OCI-LY7 (cell line): ENCODE results near the gene RASSF4. TPM values are rescaled to one million over a fixed set of nuclear protein-coding genes. Genes with fewer than 3 reads are reported as not detected.

Experiments used
- BruUV-seq: library from RNA; stranded (reverse); fragments of 400-500 nt; replicated peaks from 2 replicates; lab custom pipeline; 2021; lab: Mats Ljungman, UMichigan
- CTCF ChIA-PET: fragments of 300-600 bp; sonication (Branson Sonifier 250); formaldehyde crosslinking; loops from one replicate; lab custom pipeline; 2022; ENCODE audit warnings: antibody characterized with exemption; ENCODE audit not compliant: unreplicated experiment; lab: Charles Lee
- POLR2A ChIA-PET: fragments of 300-600 bp; sonication (Branson Sonifier 250); formaldehyde crosslinking; loops from one replicate; lab custom pipeline; 2022; ENCODE audit warnings: antibody characterized with exemption; lab: Charles Lee
- DNase-seq: peaks from one replicate; pipeline ENCODE4 v3.0.0-alpha.2; 2015; ENCODE audit warnings: low spot score
- H2AFZ ChIP-seq: fragments of 200-600 bp; sonication (generic), shearing (Covaris generic); 2 replicates; pipeline ENCODE4 v1.6.1; 2014; ENCODE audit warnings: mild to moderate bottlenecking, antibody characterized with exemption, low read length, moderate library complexity
- H3K27ac ChIP-seq: fragments of 200-600 bp; sonication (generic); 2 replicates; pipeline ENCODE4 v1.5.1; 2014; ENCODE audit warnings: mixed run types, low read depth, mild to moderate bottlenecking, moderate library complexity, low read length, inconsistent platforms; ENCODE audit not compliant: poor library complexity, severe bottlenecking
- H3K36me3 ChIP-seq: fragments of 200-600 bp; sonication (generic); 2 replicates; pipeline ENCODE4 v1.6.1; 2014; ENCODE audit warnings: mild to moderate bottlenecking, antibody characterized with exemption, low read length, moderate library complexity, mixed read lengths; ENCODE audit not compliant: insufficient read depth
- H3K4me1 ChIP-seq: fragments of 200-600 bp; sonication (generic); 2 replicates; pipeline ENCODE4 v1.5.1; 2014; ENCODE audit warnings: mild to moderate bottlenecking, low read length; ENCODE audit not compliant: insufficient read depth, poor library complexity, severe bottlenecking
- H3K4me2 ChIP-seq: fragments of 200-600 bp; sonication (generic); 2 replicates; pipeline ENCODE4 v1.6.1; 2014; ENCODE audit warnings: mild to moderate bottlenecking, low read length
- H3K4me3 ChIP-seq: fragments of 200-600 bp; sonication (generic); 2 replicates; pipeline ENCODE4 v1.5.1; 2014; ENCODE audit warnings: mild to moderate bottlenecking, low read depth, low read length; ENCODE audit not compliant: poor library complexity, severe bottlenecking
- H3K79me2 ChIP-seq: fragments of 200-600 bp; sonication (generic); 2 replicates; pipeline ENCODE4 v1.6.1; 2016; ENCODE audit warnings: low read depth, mild to moderate bottlenecking, low read length, moderate library complexity, mixed read lengths; ENCODE audit not compliant: insufficient read depth
- H3K9me2 ChIP-seq: fragments of 200-600 bp; sonication (generic); 2 replicates; pipeline ENCODE4 v1.6.1; 2016; ENCODE audit warnings: mild to moderate bottlenecking, low read length, mixed read lengths; ENCODE audit not compliant: insufficient read depth
- H3K9me3 ChIP-seq: fragments of 200-600 bp; sonication (generic); 2 replicates; pipeline ENCODE4 v1.6.1; 2014; ENCODE audit warnings: mild to moderate bottlenecking, mixed run types, low read length, mixed read lengths
- H4K20me1 ChIP-seq: fragments of 200-600 bp; sonication (generic); 2 replicates; pipeline ENCODE4 v1.6.1; 2014; ENCODE audit warnings: mild to moderate bottlenecking, antibody characterized with exemption, low read length, moderate library complexity, mixed read lengths; ENCODE audit not compliant: insufficient read depth
- CTCF ChIP-seq: fragments of 200-600 bp; sonication (generic); conservative IDR thresholded peaks from 2 replicates; pipeline ENCODE4 v1.5.1; 2014; ENCODE audit warnings: mild to moderate bottlenecking, antibody characterized with exemption, low read length, moderate library complexity, mixed read lengths
- EZH2phosphoT487 ChIP-seq: fragments of 200-600 bp; sonication (generic); IDR thresholded peaks from 2 replicates; pipeline ENCODE4 v1.6.1; 2018; ENCODE audit warnings: low read depth, borderline replicate concordance, mild to moderate bottlenecking, mixed run types, antibody characterized with exemption, low read length, moderate library complexity, mixed read lengths
- intact Hi-C: fragments of 100-400 bp; cut with micrococcal nuclease; formaldehyde crosslinking; loops from one replicate; pipeline ENCODE4 v1.10.0; 2022; ENCODE audit not compliant: unreplicated experiment
- total RNA-seq, 2 experiments: library from RNA; depleted of rRNA in 1 of 2; stranded (reverse); fragments of >200 nt in 1 of 2; shearing (Covaris generic) in 1 of 2; gene quantifications; 2 replicates each; pipeline ENCODE4 v1.2.3, GENCODE V29; 2014 to 2022

RASSF4 gene
- total RNA-seq, 2 experiments from 2014 or later: 2.6 to 5.3 TPM

- intact Hi-C loops: no loop called here
- no peaks in the 10 kb centered on the region for H3K79me2 ChIP-seq
These were observed 28.5 kb upstream of the RASSF4 start for GRCh38 chr10:44930904-44931620.

GRCh38 chr10:44931621-44932516 lies 27.7 kb upstream of the RASSF4 start:
- TF ChIP-seq EZH2phosphoT487 (no peak), CTCF (no peak)
- Histone ChIP-seq H3K79me2 (no peaks in the 10 kb centered on the region), H3K36me3 (no peaks in the 10 kb centered on the region), H3K4me3 (no peak overlapping the region), H2AFZ (no peak overlapping the region), H4K20me1 (no peaks in the 10 kb centered on the region), H3K9me2 (no peaks in the 10 kb centered on the region), H3K4me1 (no peaks in the 10 kb centered on the region), H3K27ac (no peak overlapping the region), H3K4me2 (no peak overlapping the region), H3K9me3 (no peaks in the 10 kb centered on the region)
- no peak for DNase-seq
- ChIA-PET CTCF (interaction anchor here (0.7 to 1.1 kb wide), 3 partner anchors 27 to 76 kb away, joined by 3 read pairs; no protein-coding TSS in a partner anchor), POLR2A (interaction anchor here (0.6 to 1.7 kb wide), 4 partner anchors 32 to 657 kb away, joined by 3 to 9 read pairs (median 3); no protein-coding TSS in a partner anchor)
- intact Hi-C loops: loop anchor here (1.0 kb wide), 1 partner anchor 43 kb away; no protein-coding TSS in a partner anchor
- no TSS peak for BruUV-seq

More at GRCh38 chr10:44930904-44931620, 28.5 kb upstream of the RASSF4 start:
- no peaks in the 10 kb centered on the region for H3K9me3 ChIP-seq
- H3K4me2 ChIP-seq: no peak overlapping the region
- no peak overlapping the region for H3K4me3 ChIP-seq
- no peaks in the 10 kb centered on the region for H4K20me1 ChIP-seq
- no peak for DNase-seq
- no peaks in the 10 kb centered on the region for H3K4me1 ChIP-seq
- no TSS peak for BruUV-seq
- no peak for TF ChIP-seq EZH2phosphoT487
- no peak for TF ChIP-seq CTCF
- no peaks in the 10 kb centered on the region for H3K9me2 ChIP-seq
- no peak overlapping the region for H3K27ac ChIP-seq
- ChIA-PET CTCF (no interaction called here), POLR2A (no interaction called here)
- H3K36me3 ChIP-seq: no peaks in the 10 kb centered on the region
- no peak overlapping the region for H2AFZ ChIP-seq
